ENCODE results near the gene ST6GAL1. TPM values are rescaled to one million over a fixed set of nuclear protein-coding genes. Genes with fewer than 3 reads are reported as not detected.

ST6GAL1 gene
- total and polyA plus RNA-seq, 2 donors, result 19.9 to 27.1 TPM

- H3K36me3 ChIP-seq (ENCODE audit: insufficient read depth), result no peaks in the 10 kb centered on the region
- H3K4me3 ChIP-seq (ENCODE audit: low read depth, low read length), result no peak overlapping the region
- WGBS, result 88% methylated on average over 9 of the region's 9 CpGs
- no peak for DNase-seq (ENCODE audit: extremely low spot score)
- H3K27ac ChIP-seq (ENCODE audit: low read depth), result no peak overlapping the region
- no peaks in the 10 kb centered on the region for H3K4me1 ChIP-seq (ENCODE audit: insufficient read depth)
Measured at GRCh38 chr3:186974824-186975313, 44.5 kb downstream of the ST6GAL1 start.

GRCh38 chr3:186975726-186976125 is 45.4 kb downstream of the ST6GAL1 start:
- Histone ChIP-seq H3K4me1 (ENCODE audit: insufficient read depth) (no peaks in the 10 kb centered on the region), H3K27ac (ENCODE audit: low read depth) (no peak overlapping the region), H3K4me3 (ENCODE audit: low read depth, low read length) (no peak overlapping the region), H3K36me3 (ENCODE audit: insufficient read depth) (no peaks in the 10 kb centered on the region)
- no peak for DNase-seq (ENCODE audit: extremely low spot score)
- 89% methylated on average over 6 of the region's 6 CpGs for WGBS

- DNase-seq (ENCODE audit: extremely low spot score), result no peak
- Histone ChIP-seq H3K36me3 (ENCODE audit: insufficient read depth) (no peaks in the 10 kb centered on the region), H3K27ac (ENCODE audit: low read depth) (no peak overlapping the region), H3K4me3 (ENCODE audit: low read depth, low read length) (no peak overlapping the region), H3K4me1 (ENCODE audit: insufficient read depth) (no peaks in the 10 kb centered on the region)
- 24% methylated on average over 17 of the region's 17 CpGs for WGBS
Measured at GRCh38 chr3:186976837-186977750, 46.8 kb downstream of the ST6GAL1 start.

- no peak for DNase-seq (ENCODE audit: extremely low spot score)
- Histone ChIP-seq H3K4me1 (ENCODE audit: insufficient read depth) (no peaks in the 10 kb centered on the region), H3K27ac (ENCODE audit: low read depth) (no peak overlapping the region), H3K36me3 (ENCODE audit: insufficient read depth) (no peaks in the 10 kb centered on the region), H3K4me3 (ENCODE audit: low read depth, low read length) (no peak overlapping the region)
- WGBS, result 92% methylated on average over 2 of the region's 2 CpGs
Measured at GRCh38 chr3:186978712-186979111, 48.4 kb downstream of the ST6GAL1 start.

GRCh38 chr3:186979852-186980251 is 49.5 kb downstream of the ST6GAL1 start:
- H3K4me1 ChIP-seq (ENCODE audit: insufficient read depth), result no peaks in the 10 kb centered on the region

GRCh38 chr3:186980989-186981388 is 50.7 kb downstream of the ST6GAL1 start:
- no peaks in the 10 kb centered on the region for H3K4me1 ChIP-seq (ENCODE audit: insufficient read depth)
- 74% methylated on average over 2 of the region's 2 CpGs for WGBS
- H3K36me3 ChIP-seq (ENCODE audit: insufficient read depth), result no peaks in the 10 kb centered on the region
- H3K4me3 ChIP-seq (ENCODE audit: low read depth, low read length), result no peak overlapping the region
- no peak for DNase-seq (ENCODE audit: extremely low spot score)
- H3K27ac ChIP-seq (ENCODE audit: low read depth), result no peak overlapping the region

More at GRCh38 chr3:186979852-186980251, 49.5 kb downstream of the ST6GAL1 start:
- Histone ChIP-seq H3K36me3 (ENCODE audit: insufficient read depth) (no peaks in the 10 kb centered on the region), H3K4me3 (ENCODE audit: low read depth, low read length) (no peak overlapping the region), H3K27ac (ENCODE audit: low read depth) (no peak overlapping the region)
- WGBS, result 85% methylated on average over 3 of the region's 3 CpGs
- DNase-seq (ENCODE audit: extremely low spot score), result no peak

GRCh38 chr3:186983659-186984058 is 53.3 kb downstream of the ST6GAL1 start:
- H3K27ac ChIP-seq (ENCODE audit: low read depth), result no peak overlapping the region
- WGBS, result 71% methylated on average over 4 of the region's 4 CpGs
- H3K4me3 ChIP-seq (ENCODE audit: low read depth, low read length), result no peak overlapping the region
- no peaks in the 10 kb centered on the region for H3K36me3 ChIP-seq (ENCODE audit: insufficient read depth)
- H3K4me1 ChIP-seq (ENCODE audit: insufficient read depth), result no peaks in the 10 kb centered on the region
- no peak for DNase-seq (ENCODE audit: extremely low spot score)

- 80% methylated on average over 6 of the region's 6 CpGs for WGBS
Measured at GRCh38 chr3:186984064-186984463, 53.7 kb downstream of the ST6GAL1 start.

GRCh38 chr3:186985661-186986364 is 55.5 kb downstream of the ST6GAL1 start:
- Histone ChIP-seq H3K4me1 (ENCODE audit: insufficient read depth) (no peaks in the 10 kb centered on the region), H3K36me3 (ENCODE audit: insufficient read depth) (no peaks in the 10 kb centered on the region), H3K4me3 (ENCODE audit: low read depth, low read length) (no peak overlapping the region), H3K27ac (ENCODE audit: low read depth) (no peak overlapping the region)
- no peak for DNase-seq (ENCODE audit: extremely low spot score)
- WGBS, result 69% methylated on average over 14 of the region's 14 CpGs

More at GRCh38 chr3:186984064-186984463, 53.7 kb downstream of the ST6GAL1 start:
- no peaks in the 10 kb centered on the region for H3K4me1 ChIP-seq (ENCODE audit: insufficient read depth)
- no peaks in the 10 kb centered on the region for H3K36me3 ChIP-seq (ENCODE audit: insufficient read depth)
- no peak overlapping the region for H3K27ac ChIP-seq (ENCODE audit: low read depth)
- no peak overlapping the region for H3K4me3 ChIP-seq (ENCODE audit: low read depth, low read length)
- no peak for DNase-seq (ENCODE audit: extremely low spot score)

- H3K27ac ChIP-seq (ENCODE audit: low read depth), result no peak overlapping the region
- H3K4me3 ChIP-seq (ENCODE audit: low read depth, low read length), result no peak overlapping the region
- H3K36me3 ChIP-seq (ENCODE audit: insufficient read depth), result no peaks in the 10 kb centered on the region
- H3K4me1 ChIP-seq (ENCODE audit: insufficient read depth), result no peaks in the 10 kb centered on the region
- DNase-seq (ENCODE audit: extremely low spot score), result no peak
- WGBS, result 93% methylated on average over 8 of the region's 8 CpGs
Measured at GRCh38 chr3:186986406-186986805, 56.1 kb downstream of the ST6GAL1 start.

- no peaks in the 10 kb centered on the region for H3K4me1 ChIP-seq (ENCODE audit: insufficient read depth)
- no peak overlapping the region for H3K4me3 ChIP-seq (ENCODE audit: low read depth, low read length)
- 76% methylated on average over 1 of the region's 1 CpG for WGBS
- no peak overlapping the region for H3K27ac ChIP-seq (ENCODE audit: low read depth)
- no peaks in the 10 kb centered on the region for H3K36me3 ChIP-seq (ENCODE audit: insufficient read depth)
- DNase-seq (ENCODE audit: extremely low spot score), result no peak
Measured at GRCh38 chr3:186986816-186987215, 56.5 kb downstream of the ST6GAL1 start.

- Histone ChIP-seq H3K36me3 (ENCODE audit: insufficient read depth) (no peaks in the 10 kb centered on the region), H3K4me1 (ENCODE audit: insufficient read depth) (no peaks in the 10 kb centered on the region), H3K4me3 (ENCODE audit: low read depth, low read length) (no peak overlapping the region), H3K27ac (ENCODE audit: low read depth) (no peak overlapping the region)
- WGBS, result 94% methylated on average over 3 of the region's 3 CpGs
- no peak for DNase-seq (ENCODE audit: extremely low spot score)
Measured at GRCh38 chr3:186988806-186989205, 58.5 kb downstream of the ST6GAL1 start.

GRCh38 chr3:186989429-186989828 is 59.1 kb downstream of the ST6GAL1 start:
- Histone ChIP-seq H3K27ac (ENCODE audit: low read depth) (no peak overlapping the region), H3K36me3 (ENCODE audit: insufficient read depth) (no peaks in the 10 kb centered on the region), H3K4me3 (ENCODE audit: low read depth, low read length) (no peak overlapping the region), H3K4me1 (ENCODE audit: insufficient read depth) (no peaks in the 10 kb centered on the region)
- 91% methylated on average over 1 of the region's 1 CpG for WGBS
- DNase-seq (ENCODE audit: extremely low spot score), result no peak

GRCh38 chr3:186990277-186990676 is 60.0 kb downstream of the ST6GAL1 start:
- 96% methylated on average over 3 of the region's 3 CpGs for WGBS
- no peak overlapping the region for H3K27ac ChIP-seq (ENCODE audit: low read depth)

More at GRCh38 chr3:186990277-186990676, 60.0 kb downstream of the ST6GAL1 start:
- H3K4me1 ChIP-seq (ENCODE audit: insufficient read depth), result no peaks in the 10 kb centered on the region
- no peaks in the 10 kb centered on the region for H3K36me3 ChIP-seq (ENCODE audit: insufficient read depth)
- no peak for DNase-seq (ENCODE audit: extremely low spot score)
- no peak overlapping the region for H3K4me3 ChIP-seq (ENCODE audit: low read depth, low read length)

Measured in urinary bladder (tissue), 4 donors.